Liver (tissue), 9 donors: Measurements from ENCODE around the gene STIM1. TPM values are rescaled to one million over a fixed set of nuclear protein-coding genes. Genes with fewer than 3 reads are reported as not detected.

Experiments
- DNase-seq: peaks from one replicate; pipeline ENCODE4 v3.0.0-alpha.2; 2017; ENCODE audit warnings: low spot score
- H3K27ac ChIP-seq, 2 donors: one replicate each; pipeline ENCODE4 v1.7.0; 2013; ENCODE audit warnings: inconsistent platforms in 2 of 2, low read length in 2 of 2, control low read depth in 1 of 2, low read depth in 1 of 2, mild to moderate bottlenecking in 1 of 2
- H3K27me3 ChIP-seq, 4 donors: one replicate each; pipeline versions ENCODE4 v1.6.1 to v1.7.0; 2013; ENCODE audit warnings: low read length in 3 of 4, inconsistent platforms in 1 of 4, mild to moderate bottlenecking in 1 of 4, moderate library complexity in 1 of 4; ENCODE audit not compliant: control insufficient read depth in 4 of 4, insufficient read depth in 4 of 4
- H3K36me3 ChIP-seq, 4 donors: one replicate each; pipeline versions ENCODE4 v1.6.1 to v1.7.0; 2013; ENCODE audit warnings: low read length in 3 of 4, mild to moderate bottlenecking in 3 of 4, low read depth in 1 of 4, moderate library complexity in 1 of 4; ENCODE audit not compliant: control insufficient read depth in 4 of 4, insufficient read depth in 3 of 4
- H3K4me1 ChIP-seq, 4 donors: one replicate each; pipeline versions ENCODE4 v1.6.1 to v1.7.0; 2013; ENCODE audit warnings: low read length in 3 of 4, mild to moderate bottlenecking in 3 of 4, moderate library complexity in 1 of 4; ENCODE audit not compliant: control insufficient read depth in 4 of 4, insufficient read depth in 4 of 4
- H3K4me3 ChIP-seq, 3 donors: one replicate each; pipeline versions ENCODE4 v1.6.1 to v1.7.0; 2013; ENCODE audit warnings: low read length in 3 of 3, control low read depth in 1 of 3, low read depth in 1 of 3, mild to moderate bottlenecking in 1 of 3
- H3K9ac ChIP-seq, 2 donors: one replicate each; pipeline ENCODE4 v1.7.0; 2013; ENCODE audit warnings: low read length in 2 of 2, mild to moderate bottlenecking in 2 of 2, moderate library complexity in 2 of 2, control low read depth in 1 of 2, low read depth in 1 of 2
- H3K9me3 ChIP-seq, 4 donors: one replicate each; pipeline versions ENCODE4 v1.6.1 to v1.7.0; 2013; ENCODE audit warnings: low read length in 3 of 4; ENCODE audit not compliant: control insufficient read depth in 4 of 4
- EGR1 ChIP-seq, 2 donors: IDR thresholded peaks; 2 replicates each; pipeline ENCODE4 v1.6.1; 2016 to 2018; ENCODE audit warnings: antibody characterized with exemption in 2 of 2, low read depth in 2 of 2
- FOXA2 ChIP-seq: IDR thresholded peaks from 2 replicates; pipeline ENCODE4 v1.6.1; 2016; ENCODE audit warnings: antibody characterized with exemption
- GABPA ChIP-seq, 2 donors: IDR thresholded peaks in 1 of 2; conservative IDR thresholded peaks in 1 of 2; 2 replicates each; pipeline ENCODE4 v1.6.1; 2016; ENCODE audit warnings: antibody characterized with exemption in 2 of 2, mild to moderate bottlenecking in 1 of 2, moderate library complexity in 1 of 2
- HNF4A ChIP-seq, 2 donors: conservative IDR thresholded peaks; 2 replicates each; pipeline ENCODE4 v1.6.1; 2016; ENCODE audit warnings: antibody characterized with exemption in 2 of 2, mild to moderate bottlenecking in 2 of 2
- HNF4G ChIP-seq: IDR thresholded peaks from 2 replicates; pipeline ENCODE4 v1.6.1; 2016; ENCODE audit warnings: antibody characterized with exemption
- JUND ChIP-seq, 2 donors: IDR thresholded peaks; 2 replicates each; pipeline ENCODE4 v1.6.1; 2016; ENCODE audit warnings: antibody characterized with exemption in 2 of 2
- RAD21 ChIP-seq, 2 donors: IDR thresholded peaks; 2 replicates each; pipeline ENCODE4 v1.6.1; 2016; ENCODE audit warnings: antibody characterized with exemption in 2 of 2, mild to moderate bottlenecking in 2 of 2
- RXRA ChIP-seq, 2 donors: IDR thresholded peaks; 2 replicates each; pipeline ENCODE4 v1.6.1; 2017 to 2018; ENCODE audit warnings: antibody characterized with exemption in 2 of 2, mild to moderate bottlenecking in 1 of 2
- TAF1 ChIP-seq: conservative IDR thresholded peaks from 2 replicates; pipeline ENCODE4 v1.6.1; 2016; ENCODE audit warnings: antibody characterized with exemption, mild to moderate bottlenecking
- YY1 ChIP-seq: IDR thresholded peaks from 2 replicates; pipeline ENCODE4 v1.6.1; 2016; ENCODE audit warnings: antibody characterized with exemption, mild to moderate bottlenecking
- WGBS: extraction: QIAGEN DNeasy Blood & Tissue Kit; methylation state at CpG from one replicate; pipeline ENCODE4 v1.1.7; 2013; 5-methylcytosine and 5-hydroxymethylcytosine counted together
- polyA plus RNA-seq, 2 donors: library from polyadenylated mRNA; stranded (reverse) in 1 of 2; unstranded in 1 of 2; fragments of 200-250 nt in 1 of 2; fragments of >200 nt in 1 of 2; fragmentation: Nextera tagmentation in 1 of 2; extraction: Ambion mirVana in 1 of 2; gene quantifications; one replicate each; pipeline versions ENCODE4 v1.2.1 to v1.2.3, GENCODE V29; 2013 to 2015
- total RNA-seq, 2 donors: library from RNA; depleted of rRNA; stranded (reverse); fragments of >200 nt; gene quantifications; one replicate each; pipeline ENCODE4 v1.2.3, GENCODE V29; 2014
- TF ChIP-seq, protein P1 (sequence below): IDR thresholded peaks from 2 replicates; pipeline ENCODE4 v1.6.1; 2016; ENCODE audit warnings: antibody characterized with exemption
- TF ChIP-seq, protein P2 (sequence below): IDR thresholded peaks from 2 replicates; pipeline ENCODE4 v1.6.1; 2016; ENCODE audit warnings: antibody characterized with exemption, mild to moderate bottlenecking
- TF ChIP-seq, protein P3 (sequence below): fragments of 150-350 bp; IDR thresholded peaks from 2 replicates; pipeline ENCODE4 v1.5.1; 2017; ENCODE audit warnings: improper control_type of control experiment, low read depth, low read length; ENCODE audit not compliant: missing input control
- TF ChIP-seq, protein P4 (sequence below): IDR thresholded peaks from 2 replicates; pipeline ENCODE4 v1.6.1; 2016; ENCODE audit warnings: antibody characterized with exemption
- donor health status: healthy.
- donor health status: healthy.
- donor health status: healthy.
- donor health status: healthy.
- donor health status: healthy.

Gene STIM1
- total and polyA plus RNA-seq, 4 donors = 19.7 to 42.9 (median 25.1) TPM

DNA sequence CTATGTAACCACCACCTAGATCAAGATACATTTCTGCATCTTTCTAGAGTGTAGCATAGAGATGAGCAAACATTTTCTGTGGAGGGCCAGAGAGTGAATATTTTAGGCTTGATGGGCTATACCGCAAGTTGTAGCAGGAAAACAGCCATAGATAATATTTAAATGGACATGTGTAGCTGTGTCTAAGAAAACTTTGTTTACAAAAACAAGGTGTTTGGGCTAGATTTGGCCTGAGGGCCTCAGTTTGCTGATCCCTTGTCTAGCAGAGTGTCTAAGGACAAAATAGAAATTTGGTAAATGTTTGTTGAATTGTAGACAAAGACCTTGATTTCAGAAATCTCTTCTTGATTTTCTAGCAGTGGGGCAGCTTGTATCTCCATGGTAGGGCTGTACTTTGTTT is 36.3 kb downstream of the STIM1 start:
- no peaks in the 10 kb centered on the region for H3K9me3 ChIP-seq
- H3K9ac ChIP-seq = no peak overlapping the region
- H3K27me3 ChIP-seq = no peaks in the 10 kb centered on the region
- H3K27ac ChIP-seq = no peak overlapping the region
- H3K4me1 ChIP-seq = peaks cover 10 to 47% (median 21%) of the 10 kb centered on the region in 4 donors
- H3K4me3 ChIP-seq = no peak overlapping the region
- 93% methylated on average over 1 of the region's 1 CpG for WGBS
- TF ChIP-seq GABPA (IDR thresholded peaks at IDR 0.05 in 1 of 2, conservative IDR thresholded peaks at IDR 0.05 in 1 of 2) (no peak), HNF4G (no peak), HNF4A (conservative IDR thresholded peaks at IDR 0.05) (no peak), RXRA (IDR thresholded peaks at IDR 0.05) (no peak), FOXA2 (no peak), EGR1 (IDR thresholded peaks at IDR 0.05; ENCODE audit: low read depth in 2 of 2) (no peak), YY1 (no peak), JUND (IDR thresholded peaks at IDR 0.05) (no peak), TAF1 (no peak)
- TF ChIP-seq, protein P1, sequence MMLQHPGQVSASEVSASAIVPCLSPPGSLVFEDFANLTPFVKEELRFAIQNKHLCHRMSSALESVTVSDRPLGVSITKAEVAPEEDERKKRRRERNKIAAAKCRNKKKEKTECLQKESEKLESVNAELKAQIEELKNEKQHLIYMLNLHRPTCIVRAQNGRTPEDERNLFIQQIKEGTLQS = no peak
- TF ChIP-seq, protein P2, sequence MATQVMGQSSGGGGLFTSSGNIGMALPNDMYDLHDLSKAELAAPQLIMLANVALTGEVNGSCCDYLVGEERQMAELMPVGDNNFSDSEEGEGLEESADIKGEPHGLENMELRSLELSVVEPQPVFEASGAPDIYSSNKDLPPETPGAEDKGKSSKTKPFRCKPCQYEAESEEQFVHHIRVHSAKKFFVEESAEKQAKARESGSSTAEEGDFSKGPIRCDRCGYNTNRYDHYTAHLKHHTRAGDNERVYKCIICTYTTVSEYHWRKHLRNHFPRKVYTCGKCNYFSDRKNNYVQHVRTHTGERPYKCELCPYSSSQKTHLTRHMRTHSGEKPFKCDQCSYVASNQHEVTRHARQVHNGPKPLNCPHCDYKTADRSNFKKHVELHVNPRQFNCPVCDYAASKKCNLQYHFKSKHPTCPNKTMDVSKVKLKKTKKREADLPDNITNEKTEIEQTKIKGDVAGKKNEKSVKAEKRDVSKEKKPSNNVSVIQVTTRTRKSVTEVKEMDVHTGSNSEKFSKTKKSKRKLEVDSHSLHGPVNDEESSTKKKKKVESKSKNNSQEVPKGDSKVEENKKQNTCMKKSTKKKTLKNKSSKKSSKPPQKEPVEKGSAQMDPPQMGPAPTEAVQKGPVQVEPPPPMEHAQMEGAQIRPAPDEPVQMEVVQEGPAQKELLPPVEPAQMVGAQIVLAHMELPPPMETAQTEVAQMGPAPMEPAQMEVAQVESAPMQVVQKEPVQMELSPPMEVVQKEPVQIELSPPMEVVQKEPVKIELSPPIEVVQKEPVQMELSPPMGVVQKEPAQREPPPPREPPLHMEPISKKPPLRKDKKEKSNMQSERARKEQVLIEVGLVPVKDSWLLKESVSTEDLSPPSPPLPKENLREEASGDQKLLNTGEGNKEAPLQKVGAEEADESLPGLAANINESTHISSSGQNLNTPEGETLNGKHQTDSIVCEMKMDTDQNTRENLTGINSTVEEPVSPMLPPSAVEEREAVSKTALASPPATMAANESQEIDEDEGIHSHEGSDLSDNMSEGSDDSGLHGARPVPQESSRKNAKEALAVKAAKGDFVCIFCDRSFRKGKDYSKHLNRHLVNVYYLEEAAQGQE = no peak
- TF ChIP-seq, protein P3, sequence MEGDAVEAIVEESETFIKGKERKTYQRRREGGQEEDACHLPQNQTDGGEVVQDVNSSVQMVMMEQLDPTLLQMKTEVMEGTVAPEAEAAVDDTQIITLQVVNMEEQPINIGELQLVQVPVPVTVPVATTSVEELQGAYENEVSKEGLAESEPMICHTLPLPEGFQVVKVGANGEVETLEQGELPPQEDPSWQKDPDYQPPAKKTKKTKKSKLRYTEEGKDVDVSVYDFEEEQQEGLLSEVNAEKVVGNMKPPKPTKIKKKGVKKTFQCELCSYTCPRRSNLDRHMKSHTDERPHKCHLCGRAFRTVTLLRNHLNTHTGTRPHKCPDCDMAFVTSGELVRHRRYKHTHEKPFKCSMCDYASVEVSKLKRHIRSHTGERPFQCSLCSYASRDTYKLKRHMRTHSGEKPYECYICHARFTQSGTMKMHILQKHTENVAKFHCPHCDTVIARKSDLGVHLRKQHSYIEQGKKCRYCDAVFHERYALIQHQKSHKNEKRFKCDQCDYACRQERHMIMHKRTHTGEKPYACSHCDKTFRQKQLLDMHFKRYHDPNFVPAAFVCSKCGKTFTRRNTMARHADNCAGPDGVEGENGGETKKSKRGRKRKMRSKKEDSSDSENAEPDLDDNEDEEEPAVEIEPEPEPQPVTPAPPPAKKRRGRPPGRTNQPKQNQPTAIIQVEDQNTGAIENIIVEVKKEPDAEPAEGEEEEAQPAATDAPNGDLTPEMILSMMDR = no peak
- TF ChIP-seq, protein P4, sequence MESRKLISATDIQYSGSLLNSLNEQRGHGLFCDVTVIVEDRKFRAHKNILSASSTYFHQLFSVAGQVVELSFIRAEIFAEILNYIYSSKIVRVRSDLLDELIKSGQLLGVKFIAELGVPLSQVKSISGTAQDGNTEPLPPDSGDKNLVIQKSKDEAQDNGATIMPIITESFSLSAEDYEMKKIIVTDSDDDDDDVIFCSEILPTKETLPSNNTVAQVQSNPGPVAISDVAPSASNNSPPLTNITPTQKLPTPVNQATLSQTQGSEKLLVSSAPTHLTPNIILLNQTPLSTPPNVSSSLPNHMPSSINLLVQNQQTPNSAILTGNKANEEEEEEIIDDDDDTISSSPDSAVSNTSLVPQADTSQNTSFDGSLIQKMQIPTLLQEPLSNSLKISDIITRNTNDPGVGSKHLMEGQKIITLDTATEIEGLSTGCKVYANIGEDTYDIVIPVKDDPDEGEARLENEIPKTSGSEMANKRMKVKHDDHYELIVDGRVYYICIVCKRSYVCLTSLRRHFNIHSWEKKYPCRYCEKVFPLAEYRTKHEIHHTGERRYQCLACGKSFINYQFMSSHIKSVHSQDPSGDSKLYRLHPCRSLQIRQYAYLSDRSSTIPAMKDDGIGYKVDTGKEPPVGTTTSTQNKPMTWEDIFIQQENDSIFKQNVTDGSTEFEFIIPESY = no peak
- no peak for DNase-seq
- H3K36me3 ChIP-seq = peaks cover 0 to 2% (median 0%) of the 10 kb centered on the region in 4 donors

DNA sequence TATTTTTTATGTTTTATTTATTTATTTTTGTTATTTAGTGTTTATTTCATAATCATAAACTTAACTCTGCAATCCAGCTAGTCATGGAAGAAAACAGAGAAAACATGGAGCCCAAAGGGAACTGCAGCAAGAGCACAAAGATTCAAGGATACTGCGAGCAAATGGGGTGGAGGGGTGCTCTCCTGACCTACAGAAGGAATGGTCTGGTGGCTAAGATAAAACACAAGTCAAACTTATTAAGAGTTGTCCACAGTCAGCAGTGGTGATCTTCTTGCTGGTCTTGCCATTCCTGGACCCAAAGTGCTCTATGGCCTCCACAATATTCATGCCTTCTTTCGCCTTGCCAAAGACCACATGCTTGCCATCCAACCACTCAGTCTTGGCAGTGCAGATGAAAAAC is 36.7 kb downstream of the STIM1 start:
- Histone ChIP-seq H3K9me3 (no peaks in the 10 kb centered on the region), H3K4me3 (no peak overlapping the region), H3K9ac (no peak overlapping the region), H3K27me3 (no peaks in the 10 kb centered on the region), H3K36me3 (peaks cover 0 to 2% (median 0%) of the 10 kb centered on the region in 4 donors), H3K4me1 (peaks cover 10 to 44% (median 19%) of the 10 kb centered on the region in 4 donors), H3K27ac (no peak overlapping the region)
- 100% methylated on average over 2 of the region's 2 CpGs for WGBS
- TF ChIP-seq JUND (IDR thresholded peaks at IDR 0.05) (no peak), RAD21 (IDR thresholded peaks at IDR 0.05) (no peak)
- DNase-seq = no peak
